Measurements from ENCODE around the gene CYP2C18. TPM values are rescaled to one million over a fixed set of nuclear protein-coding genes. Genes with fewer than 3 reads are reported as not detected.
"Not testable (repeated sequence)": the region's sequence is repeated elsewhere in the genome, so short reads cannot be mapped to it uniquely, and the experiment has no call there.

The CYP2C18 gene
- total and polyA plus RNA-seq, 2 experiments from 2014 or later, result 17.2 to 19.5 TPM

DNA sequence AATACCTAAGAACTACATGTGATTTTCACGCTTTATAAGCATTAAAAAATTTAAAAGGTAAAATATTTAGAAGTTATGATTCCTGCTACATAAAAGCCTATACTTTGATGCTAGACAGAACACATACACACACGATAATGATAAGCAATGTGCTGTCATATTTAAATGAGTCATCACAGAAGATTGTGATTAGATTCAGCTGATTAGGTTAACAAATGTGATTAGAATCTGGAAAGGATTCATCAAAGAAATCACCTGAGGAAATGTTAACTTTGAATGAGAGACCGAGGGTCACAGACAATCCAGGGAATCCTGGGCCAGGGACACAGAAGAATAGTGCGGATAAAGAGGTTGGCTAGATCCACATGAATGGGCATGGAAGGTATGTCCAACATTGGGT lies 42.0 kb upstream of the CYP2C18 start:
- Histone ChIP-seq H3K4me2 (no peak overlapping the region), H2AFZ (no peak overlapping the region), H4K20me1 (ENCODE audit: insufficient read depth, poor library complexity, severe bottlenecking) (no peaks in the 10 kb centered on the region), H3K4me1 (ENCODE audit: insufficient read depth) (no peaks in the 10 kb centered on the region), H3K9me2 (replicated peaks; ENCODE audit: insufficient read depth) (no peaks in the 10 kb centered on the region), H3K4me3 (no peak overlapping the region), H3K36me3 (replicated peaks; ENCODE audit: insufficient read depth, low read depth) (no peaks in the 10 kb centered on the region), H3K79me2 (no peaks in the 10 kb centered on the region), H3K9me3 (ENCODE audit: low read depth) (no peaks in the 10 kb centered on the region), H3K27me3 (no peaks in the 10 kb centered on the region), H3K27ac (no peak overlapping the region)
- TF ChIP-seq EZH2 (IDR thresholded peaks at IDR 0.05; ENCODE audit: borderline replicate concordance), result no peak
- TF ChIP-seq, protein P1, sequence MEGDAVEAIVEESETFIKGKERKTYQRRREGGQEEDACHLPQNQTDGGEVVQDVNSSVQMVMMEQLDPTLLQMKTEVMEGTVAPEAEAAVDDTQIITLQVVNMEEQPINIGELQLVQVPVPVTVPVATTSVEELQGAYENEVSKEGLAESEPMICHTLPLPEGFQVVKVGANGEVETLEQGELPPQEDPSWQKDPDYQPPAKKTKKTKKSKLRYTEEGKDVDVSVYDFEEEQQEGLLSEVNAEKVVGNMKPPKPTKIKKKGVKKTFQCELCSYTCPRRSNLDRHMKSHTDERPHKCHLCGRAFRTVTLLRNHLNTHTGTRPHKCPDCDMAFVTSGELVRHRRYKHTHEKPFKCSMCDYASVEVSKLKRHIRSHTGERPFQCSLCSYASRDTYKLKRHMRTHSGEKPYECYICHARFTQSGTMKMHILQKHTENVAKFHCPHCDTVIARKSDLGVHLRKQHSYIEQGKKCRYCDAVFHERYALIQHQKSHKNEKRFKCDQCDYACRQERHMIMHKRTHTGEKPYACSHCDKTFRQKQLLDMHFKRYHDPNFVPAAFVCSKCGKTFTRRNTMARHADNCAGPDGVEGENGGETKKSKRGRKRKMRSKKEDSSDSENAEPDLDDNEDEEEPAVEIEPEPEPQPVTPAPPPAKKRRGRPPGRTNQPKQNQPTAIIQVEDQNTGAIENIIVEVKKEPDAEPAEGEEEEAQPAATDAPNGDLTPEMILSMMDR (IDR thresholded peaks at IDR 0.05; ENCODE audit: poor library complexity), result no peak
- no peak for TF ChIP-seq EZH2phosphoT487 (IDR thresholded peaks at IDR 0.05; ENCODE audit: low read depth, severe bottlenecking, unreplicated experiment)
- no peak for DNase-seq (ENCODE audit: low spot score)
- WGBS (ENCODE audit: low lambda C conversion rate, missing lambda C conversion rate), result 84% methylated on average over 4 of the region's 4 CpGs

DNA sequence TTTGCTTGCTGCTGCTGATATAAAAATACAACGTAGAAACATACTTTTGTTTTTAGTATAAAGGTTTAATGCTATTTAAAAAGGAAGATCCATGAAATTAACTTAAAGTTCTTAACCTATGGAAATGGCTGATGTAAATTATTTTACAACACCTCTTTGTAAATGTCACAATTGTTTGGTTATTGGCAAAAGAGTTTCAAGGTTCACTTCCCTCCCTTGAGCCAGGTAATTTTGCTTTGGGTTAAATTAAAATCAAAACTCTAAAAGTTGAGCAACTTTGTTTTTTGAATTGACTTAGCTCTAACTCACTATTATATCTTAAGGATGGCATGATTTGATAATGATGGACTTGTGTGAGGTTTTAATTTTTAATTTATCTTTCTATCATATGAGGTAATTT lies 39.2 kb upstream of the CYP2C18 start:
- no peak overlapping the region for H3K4me2 ChIP-seq
- H3K4me3 ChIP-seq, result no peak overlapping the region
- no peak overlapping the region for H2AFZ ChIP-seq
- no peaks in the 10 kb centered on the region for H3K36me3 ChIP-seq (replicated peaks; ENCODE audit: insufficient read depth, low read depth)
- no peaks in the 10 kb centered on the region for H3K4me1 ChIP-seq (ENCODE audit: insufficient read depth)
- no peak overlapping the region for H3K27ac ChIP-seq
- no peaks in the 10 kb centered on the region for H3K27me3 ChIP-seq
- H4K20me1 ChIP-seq (ENCODE audit: insufficient read depth, poor library complexity, severe bottlenecking), result no peaks in the 10 kb centered on the region
- no peaks in the 10 kb centered on the region for H3K9me3 ChIP-seq (ENCODE audit: low read depth)
- TF ChIP-seq EZH2 (IDR thresholded peaks at IDR 0.05; ENCODE audit: borderline replicate concordance) (no peak), EZH2phosphoT487 (IDR thresholded peaks at IDR 0.05; ENCODE audit: low read depth, severe bottlenecking, unreplicated experiment) (no peak)
- TF ChIP-seq, protein P1 (IDR thresholded peaks at IDR 0.05; ENCODE audit: poor library complexity), result no peak
- H3K79me2 ChIP-seq, result no peaks in the 10 kb centered on the region
- no peak for DNase-seq (ENCODE audit: low spot score)
- WGBS (ENCODE audit: low lambda C conversion rate, missing lambda C conversion rate), result 97% methylated on average over 1 of the region's 1 CpG
- H3K9me2 ChIP-seq (replicated peaks; ENCODE audit: insufficient read depth), result no peaks in the 10 kb centered on the region

DNA sequence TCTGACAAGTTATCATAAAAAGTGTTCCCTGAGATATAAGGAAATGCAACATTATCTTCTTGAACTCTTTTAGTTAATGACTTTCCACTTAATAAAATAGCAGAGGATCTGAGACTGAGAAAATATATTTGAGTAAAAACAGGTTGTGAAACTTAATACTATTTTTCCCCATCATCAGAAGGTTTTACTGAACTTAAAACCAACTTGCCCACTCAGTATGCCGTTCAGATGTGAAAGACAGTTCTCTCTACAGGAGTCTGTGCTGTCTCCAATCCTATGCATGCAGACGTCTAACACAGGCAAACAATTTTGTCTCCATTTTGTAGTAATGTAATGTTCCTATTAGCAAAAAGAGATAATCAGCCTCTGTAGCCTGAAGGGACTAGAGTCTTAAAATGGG lies 38.2 kb upstream of the CYP2C18 start:
- H3K27me3 ChIP-seq, result no peaks in the 10 kb centered on the region
- H3K4me3 ChIP-seq, result no peak overlapping the region
- H3K79me2 ChIP-seq, result no peaks in the 10 kb centered on the region
- no peaks in the 10 kb centered on the region for H4K20me1 ChIP-seq (ENCODE audit: insufficient read depth, poor library complexity, severe bottlenecking)
- no peaks in the 10 kb centered on the region for H3K36me3 ChIP-seq (replicated peaks; ENCODE audit: insufficient read depth, low read depth)
- no peak overlapping the region for H3K27ac ChIP-seq
- H3K4me1 ChIP-seq (ENCODE audit: insufficient read depth), result no peaks in the 10 kb centered on the region
- H3K4me2 ChIP-seq, result no peak overlapping the region
- WGBS (ENCODE audit: low lambda C conversion rate, missing lambda C conversion rate), result 67% methylated on average over 2 of the region's 2 CpGs
- H3K9me2 ChIP-seq (replicated peaks; ENCODE audit: insufficient read depth), result no peaks in the 10 kb centered on the region
- no peak for DNase-seq (ENCODE audit: low spot score)
- H2AFZ ChIP-seq, result peak overlapping the region; percentile 5
- no peaks in the 10 kb centered on the region for H3K9me3 ChIP-seq (ENCODE audit: low read depth)
- TF ChIP-seq, protein P1 (IDR thresholded peaks at IDR 0.05; ENCODE audit: poor library complexity), result no peak
- no peak for TF ChIP-seq EZH2phosphoT487 (IDR thresholded peaks at IDR 0.05; ENCODE audit: low read depth, severe bottlenecking, unreplicated experiment)
- no peak for TF ChIP-seq EZH2 (IDR thresholded peaks at IDR 0.05; ENCODE audit: borderline replicate concordance)

DNA sequence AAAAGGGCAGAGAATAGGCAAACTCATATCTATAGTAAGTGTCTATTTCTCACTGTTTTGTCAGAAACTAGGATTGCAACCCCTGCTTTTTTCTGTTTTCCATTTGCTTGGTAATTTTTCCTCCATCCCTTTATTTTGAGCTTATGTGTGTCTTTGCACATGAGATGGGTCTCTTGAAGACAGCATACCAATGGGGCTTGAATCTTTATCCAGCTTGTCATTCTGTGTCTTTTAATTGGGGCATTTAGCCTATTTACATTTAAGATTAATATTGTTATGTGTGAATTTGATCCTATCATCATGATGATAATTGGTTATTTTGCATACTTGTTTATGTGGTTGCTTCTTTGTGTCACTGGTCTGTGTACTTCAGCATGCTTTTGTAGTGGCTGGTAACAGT lies 28.3 kb upstream of the CYP2C18 start:
- not testable (repeated sequence) for H2AFZ ChIP-seq, H3K79me2 ChIP-seq, H3K27me3 ChIP-seq

DNA sequence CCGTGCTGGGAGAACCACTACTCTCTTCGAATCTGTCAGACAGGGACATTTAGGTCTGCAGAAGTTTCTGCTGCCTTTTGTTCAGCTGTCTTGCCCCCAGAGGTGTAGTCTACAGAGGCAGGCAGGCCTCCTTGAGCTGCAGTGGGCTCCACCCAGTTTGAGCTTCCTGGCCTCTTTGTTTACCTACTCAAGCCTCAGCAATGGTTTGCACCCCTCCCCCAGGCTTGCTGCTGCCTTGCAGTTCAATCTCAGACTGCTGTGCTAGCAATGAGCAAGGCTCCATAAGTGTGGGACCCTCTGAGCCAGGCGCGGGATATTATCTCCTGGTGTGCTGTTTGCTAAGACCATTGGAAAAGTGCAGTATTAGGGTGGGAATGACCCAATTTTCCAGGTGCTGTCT lies 20.5 kb upstream of the CYP2C18 start:
- not testable (repeated sequence) for DNase-seq (ENCODE audit: low spot score); H3K4me1 ChIP-seq (ENCODE audit: insufficient read depth); H3K9me3 ChIP-seq (ENCODE audit: low read depth); H3K36me3 ChIP-seq (replicated peaks; ENCODE audit: insufficient read depth, low read depth); H3K27ac ChIP-seq; H2AFZ ChIP-seq; H3K4me2 ChIP-seq; H3K79me2 ChIP-seq; H4K20me1 ChIP-seq (ENCODE audit: insufficient read depth, poor library complexity, severe bottlenecking); H3K4me3 ChIP-seq; H3K9me2 ChIP-seq (replicated peaks; ENCODE audit: insufficient read depth); H3K27me3 ChIP-seq
- 73% methylated on average over 4 of the region's 4 CpGs for WGBS (ENCODE audit: low lambda C conversion rate, missing lambda C conversion rate)

More for the DNA sequence above, 28.3 kb upstream of the CYP2C18 start:
- not testable (repeated sequence) for H3K4me3 ChIP-seq; H3K4me1 ChIP-seq (ENCODE audit: insufficient read depth); H3K4me2 ChIP-seq; DNase-seq (ENCODE audit: low spot score); H3K9me3 ChIP-seq (ENCODE audit: low read depth); H4K20me1 ChIP-seq (ENCODE audit: insufficient read depth, poor library complexity, severe bottlenecking); H3K36me3 ChIP-seq (replicated peaks; ENCODE audit: insufficient read depth, low read depth); H3K9me2 ChIP-seq (replicated peaks; ENCODE audit: insufficient read depth); H3K27ac ChIP-seq
